CD4-positive, CD25-positive, alpha-beta regulatory T cell (primary cell): ENCODE measurements around the gene RAMACL. TPM values are rescaled to one million over a fixed set of nuclear protein-coding genes. Genes with fewer than 3 reads are reported as not detected.

Source experiments
- ATAC-seq, 2 donors: fragments of 150-1000 bp; cut with Tn5 transposase; one replicate each; pipeline ENCODE4 v1.10.0; 2021; ENCODE audit warnings: low read depth in 2 of 2, moderate number of reproducible peaks in 2 of 2, moderate library complexity in 1 of 2
- DNase-seq, 3 donors: peaks; one replicate each; pipeline versions ENCODE4 v3.0.0 to v3.0.0-alpha.2; 2012 to 2022; ENCODE audit warnings: mixed read lengths in 1 of 3
- H3K27ac ChIP-seq: one replicate; pipeline ENCODE4 v1.7.0; 2013; ENCODE audit warnings: mild to moderate bottlenecking, low read length; ENCODE audit not compliant: insufficient read depth, poor library complexity, severe bottlenecking
- H3K27me3 ChIP-seq: one replicate; pipeline ENCODE4 v1.7.0; 2013; ENCODE audit warnings: low read length; ENCODE audit not compliant: control insufficient read depth, insufficient read depth
- H3K36me3 ChIP-seq: one replicate; pipeline ENCODE4 v1.7.0; 2013; ENCODE audit warnings: mild to moderate bottlenecking, low read length, moderate library complexity; ENCODE audit not compliant: control insufficient read depth, insufficient read depth
- H3K4me1 ChIP-seq: 2 replicates; pipeline ENCODE4 v1.7.0; 2013; ENCODE audit warnings: mild to moderate bottlenecking, low read length; ENCODE audit not compliant: insufficient read depth, control insufficient read depth, poor library complexity, severe bottlenecking
- H3K4me3 ChIP-seq: one replicate; pipeline ENCODE4 v1.7.0; 2013; ENCODE audit warnings: low read depth, mild to moderate bottlenecking, low read length, moderate library complexity
- H3K9me3 ChIP-seq, 2 experiments: 1 replicate in 1 of 2; 2 replicates in 1 of 2; pipeline ENCODE4 v1.7.0; 2013; ENCODE audit warnings: low read length in 2 of 2, mild to moderate bottlenecking in 1 of 2, moderate library complexity in 1 of 2; ENCODE audit not compliant: control insufficient read depth in 2 of 2
- H3K27ac Mint-ChIP-seq, 3 donors: one replicate each; pipeline ENCODE4 v1.8.0; 2020 to 2022; ENCODE audit warnings: mild to moderate bottlenecking in 3 of 3, mixed read lengths in 3 of 3, moderate library complexity in 2 of 3
- H3K27me3 Mint-ChIP-seq: one replicate; pipeline ENCODE4 v1.8.0; 2022; ENCODE audit warnings: mild to moderate bottlenecking, mixed read lengths
- H3K36me3 Mint-ChIP-seq: one replicate; pipeline ENCODE4 v1.8.0; 2020; ENCODE audit warnings: mixed read lengths
- H3K4me1 Mint-ChIP-seq, 4 donors: one replicate each; pipeline ENCODE4 v1.8.0; 2020 to 2022; ENCODE audit warnings: mixed read lengths in 4 of 4, mild to moderate bottlenecking in 1 of 4
- H3K4me3 Mint-ChIP-seq, 4 donors: one replicate each; pipeline ENCODE4 v1.8.0; 2020 to 2022; ENCODE audit warnings: mild to moderate bottlenecking in 4 of 4, mixed read lengths in 4 of 4, moderate library complexity in 3 of 4
- H3K9me3 Mint-ChIP-seq, 7 donors: one replicate each; pipeline ENCODE4 v1.8.0; 2020 to 2022; ENCODE audit warnings: mixed read lengths in 7 of 7, mild to moderate bottlenecking in 3 of 7, moderate library complexity in 2 of 7
- polyA plus RNA-seq, 4 donors: library from polyadenylated mRNA; unstranded; fragments of 300-500 nt; fragmentation: Illumina TruSeq; gene quantifications; one replicate each; pipeline ENCODE4 v1.2.3, GENCODE V29; 2021
- total RNA-seq: library from RNA; stranded (reverse); gene quantifications from one replicate; pipeline ENCODE4 v1.2.3, GENCODE V29; 2022

RAMACL gene
- total and polyA plus RNA-seq, 5 donors from 2014 or later, result 0.16 to 0.52 (median 0.33) TPM

DNA sequence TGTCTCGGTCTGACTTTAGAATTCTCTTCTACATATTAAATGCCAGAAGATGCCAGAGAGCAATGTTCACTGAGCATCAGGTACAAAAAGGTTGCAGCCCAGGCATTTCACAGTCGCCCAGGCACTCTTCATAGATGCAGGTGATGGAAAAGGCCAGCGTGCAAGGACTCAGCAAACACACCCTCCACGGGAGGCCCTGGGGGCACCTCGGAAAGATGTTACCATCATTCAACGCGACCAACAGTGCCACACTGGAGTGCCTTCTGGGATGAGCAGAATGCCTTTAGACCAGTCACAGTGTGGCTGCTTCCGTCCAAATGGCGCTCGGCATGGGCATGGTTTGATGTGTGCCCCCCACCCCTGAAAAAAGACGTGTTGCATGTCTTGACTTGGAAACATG, 4.5 kb upstream of the RAMACL start:
- Histone ChIP-seq H3K4me1 (no peaks in the 10 kb centered on the region), H3K36me3 (no peaks in the 10 kb centered on the region), H3K9me3 (no peaks in the 10 kb centered on the region), H3K27me3 (no peaks in the 10 kb centered on the region), H3K27ac (no peak overlapping the region), H3K4me3 (no peak overlapping the region)
- H3K9me3 Mint-ChIP-seq, result no peaks in the 10 kb centered on the region
- no peaks in the 10 kb centered on the region for H3K36me3 Mint-ChIP-seq
- H3K27ac Mint-ChIP-seq, result no peak overlapping the region
- H3K4me3 Mint-ChIP-seq, result no peak overlapping the region
- DNase-seq, result no peak
- peaks cover 4% of the 10 kb centered on the region for H3K27me3 Mint-ChIP-seq
- H3K4me1 Mint-ChIP-seq, result peaks cover 0 to 21% (median 14%) of the 10 kb centered on the region in 4 donors
- ATAC-seq, result no peak

DNA sequence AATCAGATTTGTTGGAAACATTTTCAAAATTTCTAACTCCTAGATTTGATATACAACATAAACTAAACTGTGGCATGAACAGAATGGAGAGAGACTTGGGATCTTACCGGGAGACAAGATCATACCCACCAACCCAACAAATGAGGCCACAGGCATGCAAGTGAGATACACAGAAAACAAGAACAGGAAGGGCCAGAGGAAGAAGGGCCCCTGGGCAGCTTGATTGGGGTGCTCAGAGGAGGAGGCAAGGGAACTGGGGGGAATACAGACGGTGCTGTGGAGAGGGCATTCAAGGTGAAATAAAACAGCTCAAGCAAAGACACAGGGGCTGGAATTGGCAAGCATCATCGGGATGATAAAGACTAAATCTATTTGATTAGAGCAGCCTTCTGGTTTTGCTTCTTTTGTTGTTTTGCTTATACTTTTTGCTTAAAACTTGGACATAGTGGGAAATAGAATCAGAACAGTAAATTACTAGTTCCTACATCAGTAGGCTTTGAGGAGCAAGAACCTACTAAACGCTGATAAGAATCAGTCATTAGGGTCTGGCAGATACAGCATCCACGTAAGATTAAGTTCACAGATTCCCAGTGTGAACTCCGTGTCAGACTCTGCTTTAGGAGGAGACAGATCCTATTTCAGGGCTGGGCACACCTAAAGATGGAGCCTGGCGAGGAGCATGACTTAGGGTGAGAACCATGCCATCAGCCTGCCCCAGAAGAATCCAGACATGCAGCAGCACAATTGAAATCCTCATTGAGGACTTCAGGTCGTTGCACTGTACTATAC, 3.5 kb upstream of the RAMACL start:
- Mint-ChIP-seq H3K4me3 (no peak overlapping the region), H3K4me1 (peaks cover 0 to 21% (median 14%) of the 10 kb centered on the region in 4 donors), H3K9me3 (no peaks in the 10 kb centered on the region), H3K36me3 (no peaks in the 10 kb centered on the region), H3K27me3 (peaks cover 4% of the 10 kb centered on the region), H3K27ac (no peak overlapping the region)
- no peak for ATAC-seq
- Histone ChIP-seq H3K9me3 (no peaks in the 10 kb centered on the region), H3K27me3 (no peaks in the 10 kb centered on the region), H3K4me1 (no peaks in the 10 kb centered on the region), H3K36me3 (no peaks in the 10 kb centered on the region), H3K27ac (no peak overlapping the region), H3K4me3 (no peak overlapping the region)
- DNase-seq, result no peak

DNA sequence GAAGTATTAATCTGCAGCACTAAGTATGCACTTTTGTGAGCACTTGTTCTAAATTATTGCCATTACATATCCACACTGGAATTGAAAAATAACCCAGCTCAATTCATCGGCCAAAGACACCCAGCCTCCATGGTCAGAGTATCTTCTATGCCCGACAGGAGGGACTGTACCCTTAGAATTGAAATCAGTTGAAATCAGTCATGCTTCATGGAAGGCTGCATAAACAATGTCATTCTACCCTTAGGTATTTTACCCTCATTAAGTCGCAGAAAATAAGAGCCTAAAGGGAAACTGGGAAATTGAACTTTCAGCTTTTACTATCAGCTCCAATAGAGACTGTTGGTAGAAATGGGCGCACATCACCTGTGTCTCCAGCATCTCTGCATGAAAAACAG, 2.9 kb upstream of the RAMACL start:
- Mint-ChIP-seq H3K27me3 (peaks cover 4% of the 10 kb centered on the region), H3K9me3 (no peaks in the 10 kb centered on the region), H3K4me3 (no peak overlapping the region), H3K36me3 (no peaks in the 10 kb centered on the region), H3K4me1 (peaks cover 0 to 21% (median 14%) of the 10 kb centered on the region in 4 donors), H3K27ac (peak overlapping the region in 2 of 3 donors; percentile 42 to 55)
- Histone ChIP-seq H3K27me3 (no peaks in the 10 kb centered on the region), H3K9me3 (no peaks in the 10 kb centered on the region), H3K4me1 (no peaks in the 10 kb centered on the region), H3K36me3 (no peaks in the 10 kb centered on the region), H3K27ac (no peak overlapping the region), H3K4me3 (no peak overlapping the region)
- ATAC-seq, result no peak
- DNase-seq, result no peak

DNA sequence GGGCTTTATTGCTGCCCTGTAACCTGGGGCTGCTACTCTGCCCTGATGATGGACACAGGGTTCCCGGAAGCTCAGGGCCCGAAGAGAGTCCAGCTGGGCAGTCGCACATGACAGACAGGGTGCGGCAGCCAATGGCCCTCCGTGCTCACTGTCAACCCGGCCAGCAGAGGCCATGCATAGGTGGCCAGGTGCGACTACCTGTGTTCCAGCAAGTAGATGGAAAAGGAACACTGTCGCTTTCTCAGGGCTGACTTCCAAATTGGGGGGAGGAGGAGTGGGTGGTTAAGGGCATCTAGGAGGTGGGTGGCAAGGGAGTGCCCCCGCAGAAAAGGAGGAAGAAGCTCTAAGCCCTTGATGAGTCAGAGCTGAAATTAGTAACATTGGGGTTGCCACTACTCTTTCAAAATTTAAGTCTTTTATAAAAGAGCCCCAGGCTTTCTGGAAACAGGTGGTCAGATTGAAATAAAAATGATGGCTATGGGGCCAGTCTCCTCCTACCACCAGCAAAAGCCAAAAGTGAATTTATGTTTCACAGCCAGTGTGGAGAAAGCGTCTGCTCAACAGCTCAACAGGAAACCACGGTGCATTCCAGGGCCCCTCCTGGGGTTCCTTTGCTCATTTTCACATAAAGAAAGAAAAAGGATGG, 2.3 kb upstream of the RAMACL start:
- H3K27ac Mint-ChIP-seq, result peak overlapping the region in 2 of 3 donors; percentile 42 to 55
- no peak overlapping the region for H3K4me3 ChIP-seq
- no peaks in the 10 kb centered on the region for H3K4me1 ChIP-seq
- ATAC-seq (no peak), DNase-seq (no peak)
- H3K4me3 Mint-ChIP-seq, result no peak overlapping the region
- H3K27me3 Mint-ChIP-seq, result peaks cover 4% of the 10 kb centered on the region
- H3K36me3 ChIP-seq, result no peaks in the 10 kb centered on the region
- no peaks in the 10 kb centered on the region for H3K27me3 ChIP-seq
- peaks cover 0 to 21% (median 14%) of the 10 kb centered on the region in 4 donors for H3K4me1 Mint-ChIP-seq
- no peak overlapping the region for H3K27ac ChIP-seq
- no peaks in the 10 kb centered on the region for H3K9me3 Mint-ChIP-seq
- H3K36me3 Mint-ChIP-seq, result no peaks in the 10 kb centered on the region
- no peaks in the 10 kb centered on the region for H3K9me3 ChIP-seq

DNA sequence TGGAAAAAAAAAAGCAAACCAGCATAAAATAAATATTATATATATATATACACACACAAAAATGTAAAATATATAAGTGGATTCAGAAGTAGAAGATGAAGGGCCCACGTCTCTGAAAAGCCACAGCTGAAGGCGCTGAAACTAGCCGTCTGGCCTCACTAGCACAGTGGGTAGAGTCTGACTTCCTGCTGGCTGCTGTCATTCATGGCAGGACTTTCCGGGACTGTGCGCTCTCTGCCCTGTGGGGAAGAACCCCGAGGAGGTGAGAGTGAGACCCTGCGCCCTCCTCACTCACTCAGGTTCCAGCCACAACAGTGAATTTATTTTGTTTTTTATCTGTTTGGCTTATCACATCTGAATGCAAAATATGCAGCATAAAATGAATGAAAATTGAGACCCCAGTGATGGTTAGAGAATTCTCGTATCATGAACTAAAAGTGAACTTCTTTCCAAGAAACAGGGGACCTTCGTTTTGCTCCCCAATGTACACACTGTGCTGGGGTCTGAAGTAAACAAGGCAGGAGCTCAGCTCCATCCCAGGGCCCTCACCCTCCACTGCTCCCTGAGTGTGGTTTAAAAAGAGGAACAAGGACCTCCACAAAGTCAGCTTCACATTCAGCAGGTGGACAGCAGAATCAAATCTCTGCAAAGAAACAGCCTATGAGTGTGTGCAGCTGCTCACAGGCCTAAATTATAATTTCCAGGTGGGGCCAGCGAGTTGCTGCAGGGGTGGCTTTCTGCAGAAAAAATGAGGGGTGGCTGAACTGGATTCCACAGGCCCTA, 1.3 kb upstream of the RAMACL start:
- Mint-ChIP-seq H3K4me3 (no peak overlapping the region), H3K36me3 (no peaks in the 10 kb centered on the region), H3K27ac (no peak overlapping the region), H3K9me3 (no peaks in the 10 kb centered on the region), H3K4me1 (peaks cover 0 to 19% (median 14%) of the 10 kb centered on the region in 4 donors), H3K27me3 (peaks cover 4% of the 10 kb centered on the region)
- DNase-seq, result peak in 1 of 3 donors; percentile 4
- no peak overlapping the region for H3K27ac ChIP-seq
- H3K27me3 ChIP-seq, result no peaks in the 10 kb centered on the region
- H3K9me3 ChIP-seq, result no peaks in the 10 kb centered on the region
- H3K36me3 ChIP-seq, result no peaks in the 10 kb centered on the region
- H3K4me3 ChIP-seq, result no peak overlapping the region
- no peaks in the 10 kb centered on the region for H3K4me1 ChIP-seq
- ATAC-seq, result no peak

DNA sequence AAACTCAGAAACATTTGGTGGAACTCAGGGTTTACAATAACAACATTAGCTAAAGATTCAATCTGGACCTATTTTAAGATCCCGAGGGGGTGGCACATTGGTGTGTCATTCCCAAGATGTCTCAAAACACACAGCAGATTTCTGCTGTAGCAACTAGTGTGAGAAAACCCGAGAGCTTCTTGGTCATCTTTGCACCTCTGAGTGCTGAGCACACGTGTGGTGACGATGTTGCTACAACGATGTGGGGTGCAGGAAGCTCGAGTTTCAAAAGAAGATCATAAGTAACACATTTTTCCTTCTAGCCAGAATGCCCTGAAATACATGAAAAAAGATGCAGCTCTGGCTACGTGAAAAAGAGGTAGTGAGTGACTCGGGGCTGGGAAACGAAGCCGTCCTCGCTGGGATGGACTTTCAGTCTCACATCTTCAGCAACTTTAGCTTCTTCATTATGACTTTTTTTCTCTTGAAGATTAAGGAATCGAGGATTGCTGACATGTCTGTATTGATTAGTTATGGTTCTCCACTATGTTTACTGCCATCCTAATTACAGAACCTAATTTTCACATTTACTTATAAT, 1.5 kb downstream of the RAMACL start:
- Histone ChIP-seq H3K4me1 (no peaks in the 10 kb centered on the region), H3K36me3 (no peaks in the 10 kb centered on the region), H3K27me3 (no peaks in the 10 kb centered on the region), H3K4me3 (no peak overlapping the region), H3K9me3 (no peaks in the 10 kb centered on the region), H3K27ac (no peak overlapping the region)
- Mint-ChIP-seq H3K4me1 (peaks cover 0 to 18% (median 11%) of the 10 kb centered on the region in 4 donors), H3K4me3 (no peak overlapping the region), H3K9me3 (no peaks in the 10 kb centered on the region), H3K27ac (peak overlapping the region in 1 of 3 donors; percentile 7), H3K36me3 (no peaks in the 10 kb centered on the region), H3K27me3 (peaks cover 4% of the 10 kb centered on the region)
- no peak for DNase-seq
- ATAC-seq, result no peak

DNA sequence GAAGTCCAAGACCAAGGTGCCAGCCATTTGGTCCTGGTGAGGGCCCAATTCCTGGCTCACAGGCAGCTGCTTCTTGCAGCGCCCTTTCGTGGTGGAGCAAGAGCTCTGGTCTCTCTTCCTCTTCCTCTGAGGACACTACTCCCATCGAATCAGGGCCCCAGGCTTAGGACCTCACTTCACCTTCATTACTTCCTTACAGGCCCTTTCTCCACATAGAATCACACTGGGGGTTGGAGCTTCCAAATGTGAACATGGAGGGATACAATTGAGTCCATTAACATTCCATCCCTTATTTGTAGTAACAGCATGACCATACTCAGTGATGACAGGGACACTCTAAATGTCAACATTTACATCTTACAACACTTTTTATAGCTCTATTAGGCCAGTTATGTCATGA, 2.3 kb downstream of the RAMACL start:
- H3K27me3 Mint-ChIP-seq, result peaks cover 4% of the 10 kb centered on the region
- no peak overlapping the region for H3K27ac ChIP-seq
- DNase-seq (no peak), ATAC-seq (no peak)
- no peaks in the 10 kb centered on the region for H3K27me3 ChIP-seq
- no peaks in the 10 kb centered on the region for H3K4me1 ChIP-seq
- peaks cover under 1% of the 10 kb centered on the region for H3K36me3 Mint-ChIP-seq
- no peak overlapping the region for H3K4me3 Mint-ChIP-seq
- H3K9me3 ChIP-seq, result no peaks in the 10 kb centered on the region
- H3K4me3 ChIP-seq, result no peak overlapping the region
- H3K36me3 ChIP-seq, result no peaks in the 10 kb centered on the region
- peaks cover 0 to 11% (median 6%) of the 10 kb centered on the region in 4 donors for H3K4me1 Mint-ChIP-seq
- H3K27ac Mint-ChIP-seq, result peak overlapping the region in 1 of 3 donors; percentile 21
- H3K9me3 Mint-ChIP-seq, result no peaks in the 10 kb centered on the region
